Activated T-cell treated with anti-CD3 and anti-CD28 coated beads, Interleukin-2, amount 50 U/mL, for 24 hours (primary cell): ENCODE measurements around the gene TXNRD2.
A peak's percentile ranks its signal among the peaks of the same experiment; 100 is the strongest.

ENCODE experiments used
- DNase-seq: peaks from one replicate; pipeline ENCODE4 v3.0.0-alpha.2; 2020
- H3K27ac Mint-ChIP-seq: 2 replicates; pipeline ENCODE4 v1.8.0; 2020; ENCODE audit warnings: mild to moderate bottlenecking, mixed read lengths
- H3K27me3 Mint-ChIP-seq: 2 replicates; pipeline ENCODE4 v1.8.0; 2020; ENCODE audit warnings: mixed read lengths
- H3K36me3 Mint-ChIP-seq: 2 replicates; pipeline ENCODE4 v1.8.0; 2020; ENCODE audit warnings: low read depth, mixed read lengths
- H3K4me1 Mint-ChIP-seq: 2 replicates; pipeline ENCODE4 v1.8.0; 2020; ENCODE audit warnings: low read depth, mixed read lengths
- H3K4me3 Mint-ChIP-seq: 2 replicates; pipeline ENCODE4 v1.8.0; 2020; ENCODE audit warnings: mild to moderate bottlenecking, moderate library complexity, mixed read lengths
- H3K9me3 Mint-ChIP-seq: 2 replicates; pipeline ENCODE4 v1.8.0; 2020; ENCODE audit warnings: mixed read lengths

The TXNRD2 gene

DNA sequence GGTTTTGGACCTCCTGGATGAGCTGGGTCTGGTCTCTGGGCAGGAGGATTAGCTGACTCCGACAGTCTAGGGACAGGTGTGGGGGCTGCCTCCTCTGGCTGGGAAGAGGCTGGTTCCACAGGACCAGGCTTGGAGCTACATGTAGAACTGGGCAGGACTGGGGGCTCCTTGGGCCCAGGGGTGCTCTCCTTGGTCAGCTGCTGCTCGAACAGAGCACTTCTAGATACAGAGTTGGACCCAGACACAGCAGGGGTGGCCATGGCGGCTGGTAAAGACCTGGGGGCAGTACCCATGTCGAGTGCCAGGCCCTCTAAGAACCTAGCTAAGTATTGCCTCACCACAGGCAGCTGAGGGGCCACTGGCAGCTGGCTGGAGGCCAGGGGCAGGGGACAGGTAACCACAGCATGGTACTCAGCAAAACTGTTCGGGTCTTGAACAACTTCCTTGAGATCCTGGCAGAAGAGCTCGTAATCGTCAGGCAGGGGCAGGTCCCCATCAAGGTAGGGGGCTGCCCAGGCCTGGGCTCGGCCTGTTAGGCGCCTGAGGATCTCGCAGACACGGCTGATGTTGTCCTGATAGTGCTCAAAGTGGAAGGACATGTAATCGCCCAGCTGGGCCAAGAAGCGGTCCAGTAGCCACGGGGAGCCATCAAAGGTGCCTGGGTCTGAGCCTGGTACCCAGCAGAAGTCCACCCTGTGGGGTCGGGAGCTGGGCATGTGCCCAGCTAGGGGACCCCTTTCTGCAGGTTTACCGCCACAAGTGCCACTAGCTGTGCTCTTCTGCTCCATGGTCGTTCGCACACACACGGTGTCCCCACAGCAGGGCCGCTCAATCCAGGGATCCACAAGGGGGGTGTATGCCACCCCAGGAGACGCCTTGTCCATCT is 90.1 kb downstream of the TXNRD2 start:
- Mint-ChIP-seq H3K4me1 (peaks cover 58% of the 10 kb centered on the region), H3K9me3 (no peaks in the 10 kb centered on the region), H3K27ac (peak overlapping the region; percentile 69), H3K27me3 (no peaks in the 10 kb centered on the region), H3K36me3 (peaks cover 84% of the 10 kb centered on the region), H3K4me3 (peak overlapping the region; percentile 97)
- DNase-seq, result no peak

GRCh38 chr22:19850763-19851109 is 90.9 kb downstream of the TXNRD2 start:
- H3K36me3 Mint-ChIP-seq, result peaks cover 85% of the 10 kb centered on the region
- H3K9me3 Mint-ChIP-seq, result no peaks in the 10 kb centered on the region
- H3K27me3 Mint-ChIP-seq, result no peaks in the 10 kb centered on the region
- peaks cover 53% of the 10 kb centered on the region for H3K4me1 Mint-ChIP-seq
- DNase-seq, result no peak
- no peak overlapping the region for H3K4me3 Mint-ChIP-seq
- peak overlapping the region; percentile 69 for H3K27ac Mint-ChIP-seq

DNA sequence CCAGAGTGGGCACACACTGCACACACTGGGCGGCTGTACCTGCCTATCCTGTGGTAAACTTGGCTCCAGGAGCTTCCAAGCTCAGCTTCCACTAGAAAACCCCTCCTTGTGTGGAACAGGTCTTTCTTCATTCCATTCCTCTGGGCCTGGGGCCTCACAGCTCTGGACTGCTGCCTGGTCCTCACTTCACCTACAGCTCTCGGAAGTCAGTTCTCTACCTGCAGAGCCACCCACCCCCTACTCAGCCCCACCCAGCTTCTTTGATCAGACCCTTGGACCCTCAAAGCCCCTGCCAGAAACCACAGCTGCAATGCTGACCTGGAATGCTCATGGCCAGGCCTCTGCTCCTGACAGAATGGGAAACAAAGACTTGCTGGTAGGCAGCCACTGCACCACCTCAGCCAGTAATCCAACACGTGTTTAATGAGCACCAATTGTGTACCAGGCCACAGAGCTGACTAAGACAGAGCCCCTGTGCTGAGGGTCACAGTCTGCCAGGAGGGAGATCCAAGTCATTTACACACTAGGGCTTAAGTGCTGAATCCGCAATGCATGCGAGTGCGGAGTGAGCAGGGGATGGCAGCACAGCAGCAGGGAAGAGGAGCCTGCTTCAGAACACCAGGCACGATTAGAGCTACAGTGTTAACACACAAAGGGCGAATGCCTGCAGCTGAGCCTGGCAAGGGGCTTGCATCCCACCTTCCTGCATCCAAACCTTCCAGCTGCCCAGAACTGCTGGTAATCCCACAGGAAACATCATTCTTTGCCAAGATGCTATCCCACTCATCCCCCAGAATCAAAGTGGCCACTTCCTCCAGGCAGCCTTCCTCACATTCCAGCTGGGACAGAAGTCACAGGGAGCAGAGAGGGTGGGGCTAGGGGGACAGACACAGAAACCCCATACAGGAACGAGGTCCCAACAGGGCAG is 91.5 kb downstream of the TXNRD2 start:
- no peak for DNase-seq
- no peaks in the 10 kb centered on the region for H3K9me3 Mint-ChIP-seq
- H3K4me3 Mint-ChIP-seq, result no peak overlapping the region
- no peaks in the 10 kb centered on the region for H3K27me3 Mint-ChIP-seq
- peaks cover 79% of the 10 kb centered on the region for H3K36me3 Mint-ChIP-seq
- peaks cover 56% of the 10 kb centered on the region for H3K4me1 Mint-ChIP-seq
- H3K27ac Mint-ChIP-seq, result peak overlapping the region; percentile 69

GRCh38 chr22:19848298-19849224 is 93.1 kb downstream of the TXNRD2 start:
- Mint-ChIP-seq H3K36me3 (peaks cover 72% of the 10 kb centered on the region), H3K4me1 (peaks cover 60% of the 10 kb centered on the region), H3K27me3 (no peaks in the 10 kb centered on the region), H3K4me3 (no peak overlapping the region), H3K27ac (peak overlapping the region; percentile 44), H3K9me3 (no peaks in the 10 kb centered on the region)
- no peak for DNase-seq

DNA sequence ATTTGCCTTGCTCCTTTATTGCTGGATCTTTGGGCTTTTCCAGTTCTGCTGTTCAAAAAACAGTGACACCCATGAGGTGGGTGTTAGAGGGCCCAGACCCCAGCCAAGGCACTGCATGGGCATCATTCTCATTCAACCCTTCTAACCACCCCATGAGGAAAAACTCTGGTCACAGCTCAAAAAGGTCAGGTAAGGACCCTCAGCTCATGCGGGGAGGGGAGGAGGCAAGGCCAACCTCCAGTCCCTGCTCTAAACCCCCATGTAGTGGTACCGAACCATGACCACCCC is 94.3 kb downstream of the TXNRD2 start:
- no peaks in the 10 kb centered on the region for H3K9me3 Mint-ChIP-seq
- no peak overlapping the region for H3K27ac Mint-ChIP-seq

GRCh38 chr22:19846620-19847344 is 94.8 kb downstream of the TXNRD2 start:
- Mint-ChIP-seq H3K27me3 (no peaks in the 10 kb centered on the region), H3K4me1 (peaks cover 44% of the 10 kb centered on the region), H3K36me3 (peaks cover 54% of the 10 kb centered on the region), H3K27ac (no peak overlapping the region), H3K4me3 (no peak overlapping the region), H3K9me3 (no peaks in the 10 kb centered on the region)
- no peak for DNase-seq

More for the DNA sequence above, 94.3 kb downstream of the TXNRD2 start:
- H3K36me3 Mint-ChIP-seq, result peaks cover 59% of the 10 kb centered on the region
- no peak overlapping the region for H3K4me3 Mint-ChIP-seq
- peaks cover 48% of the 10 kb centered on the region for H3K4me1 Mint-ChIP-seq
- H3K27me3 Mint-ChIP-seq, result no peaks in the 10 kb centered on the region
- DNase-seq, result no peak

- H3K27me3 Mint-ChIP-seq, result no peaks in the 10 kb centered on the region
- peaks cover 39% of the 10 kb centered on the region for H3K36me3 Mint-ChIP-seq
- H3K4me1 Mint-ChIP-seq, result peaks cover 32% of the 10 kb centered on the region
- no peak overlapping the region for H3K4me3 Mint-ChIP-seq
- no peaks in the 10 kb centered on the region for H3K9me3 Mint-ChIP-seq
- no peak for DNase-seq
- H3K27ac Mint-ChIP-seq, result no peak overlapping the region
These were observed 96.4 kb downstream of the TXNRD2 start for GRCh38 chr22:19845054-19845722.

GRCh38 chr22:19844377-19845053 is 97.1 kb downstream of the TXNRD2 start:
- H3K27ac Mint-ChIP-seq, result peak overlapping the region; percentile 71
- no peak overlapping the region for H3K4me3 Mint-ChIP-seq
- H3K27me3 Mint-ChIP-seq, result no peaks in the 10 kb centered on the region
- H3K9me3 Mint-ChIP-seq, result no peaks in the 10 kb centered on the region
- peaks cover 25% of the 10 kb centered on the region for H3K4me1 Mint-ChIP-seq
- DNase-seq, result peak; percentile 35
- peaks cover 35% of the 10 kb centered on the region for H3K36me3 Mint-ChIP-seq

DNA sequence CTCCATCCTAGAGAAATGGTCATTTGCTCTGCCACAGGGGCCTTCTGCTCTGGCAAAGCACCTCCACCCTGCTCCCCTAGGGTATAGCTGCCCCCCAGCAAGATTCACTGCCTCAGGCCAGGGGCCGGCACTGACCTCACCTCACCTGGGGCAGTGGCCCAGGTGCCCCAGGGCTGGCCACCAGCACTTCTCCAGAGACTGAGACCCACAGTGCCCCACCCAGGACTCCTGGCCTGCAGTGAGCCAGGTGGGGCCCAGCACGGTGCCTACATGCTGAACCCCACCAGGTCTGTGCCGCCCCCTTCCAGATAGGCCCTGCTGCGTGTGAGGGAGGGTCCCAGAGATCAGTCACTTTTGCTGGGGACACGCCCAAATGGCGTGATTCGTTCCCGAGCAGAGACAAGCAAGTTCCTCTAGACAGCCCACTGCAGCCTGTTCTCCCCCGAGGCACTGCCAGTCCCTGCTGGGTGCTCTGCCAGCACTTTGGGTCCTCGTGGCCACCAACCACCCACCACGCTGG is 97.7 kb downstream of the TXNRD2 start:
- DNase-seq, result peak; percentile 30
- Mint-ChIP-seq H3K9me3 (no peaks in the 10 kb centered on the region), H3K4me1 (peaks cover 22% of the 10 kb centered on the region), H3K4me3 (no peak overlapping the region), H3K27ac (no peak overlapping the region), H3K27me3 (no peaks in the 10 kb centered on the region), H3K36me3 (peaks cover 32% of the 10 kb centered on the region)

- no peak for DNase-seq
- peaks cover 27% of the 10 kb centered on the region for H3K36me3 Mint-ChIP-seq
- H3K4me3 Mint-ChIP-seq, result no peak overlapping the region
- H3K4me1 Mint-ChIP-seq, result peaks cover 18% of the 10 kb centered on the region
- no peaks in the 10 kb centered on the region for H3K9me3 Mint-ChIP-seq
- H3K27ac Mint-ChIP-seq, result no peak overlapping the region
- no peaks in the 10 kb centered on the region for H3K27me3 Mint-ChIP-seq
These were observed 98.3 kb downstream of the TXNRD2 start for GRCh38 chr22:19843107-19843856.

DNA sequence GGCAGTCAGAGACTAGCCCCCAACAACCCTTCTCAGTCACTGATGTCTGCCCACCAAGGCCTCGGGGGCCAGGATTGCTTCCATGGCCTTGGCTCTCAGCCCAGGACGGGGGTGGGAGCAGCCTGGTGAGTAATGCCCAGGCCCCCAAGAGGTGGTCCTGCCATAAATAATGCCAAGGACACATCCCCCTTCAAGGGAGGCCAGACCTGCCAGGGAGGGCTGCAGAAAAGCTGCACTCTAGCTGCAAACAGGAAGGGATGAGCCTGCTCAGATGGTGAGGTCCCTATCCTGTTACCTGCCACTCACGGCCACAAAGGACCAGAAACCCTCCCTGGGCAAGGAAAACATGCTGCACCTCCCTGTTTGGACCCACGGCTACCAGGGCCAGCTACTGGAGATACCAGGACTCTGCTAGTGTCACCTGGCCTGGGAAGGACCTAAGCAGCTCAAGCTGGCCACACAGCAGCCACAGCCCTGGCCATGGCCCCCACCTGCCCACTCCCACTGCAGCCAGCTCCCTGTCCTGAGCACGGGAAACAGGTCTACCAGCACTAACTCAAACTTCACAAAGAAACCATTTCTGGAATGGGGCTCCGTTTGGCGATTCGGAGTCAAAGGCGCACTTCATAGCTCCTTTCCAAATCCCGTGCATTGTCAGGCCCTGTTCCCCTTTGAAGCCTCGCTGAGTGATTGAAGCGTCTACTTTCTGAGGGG is 99.1 kb downstream of the TXNRD2 start:
- no peak overlapping the region for H3K27ac Mint-ChIP-seq
- no peak overlapping the region for H3K4me3 Mint-ChIP-seq
- H3K9me3 Mint-ChIP-seq, result no peaks in the 10 kb centered on the region
- peaks cover 23% of the 10 kb centered on the region for H3K36me3 Mint-ChIP-seq
- no peaks in the 10 kb centered on the region for H3K27me3 Mint-ChIP-seq
- peaks cover 19% of the 10 kb centered on the region for H3K4me1 Mint-ChIP-seq
- DNase-seq, result no peak
